Right lobe of liver (tissue), 6 donors: Measurements from ENCODE around the gene SYTL3. TPM values are rescaled to one million over a fixed set of nuclear protein-coding genes. Genes with fewer than 3 reads are reported as not detected.
A peak's percentile ranks its signal among the peaks of the same experiment; 100 is the strongest.

Experiments
- ATAC-seq, 4 donors: fragments of 200-7000 bp; cut with Tn5 transposase; one replicate each; pipeline ENCODE4 v1.9.1; 2020; ENCODE audit warnings: mild to moderate bottlenecking in 4 of 4, moderate library complexity in 4 of 4
- DNase-seq, 3 donors: peaks; one replicate each; pipeline ENCODE4 v3.0.0-alpha.2; 2020
- H3K27ac ChIP-seq, 3 donors: fragments of 200-600 bp; one replicate each; pipeline ENCODE4 v1.8.0; 2022
- H3K27me3 ChIP-seq, 2 donors: fragments of 200-600 bp; one replicate each; pipeline ENCODE4 v1.8.0; 2022
- H3K36me3 ChIP-seq, 4 donors: fragments of 200-600 bp; sonication (generic) in 1 of 4; one replicate each; pipeline versions ENCODE4 v1.5.1 to v1.8.0; 2017 to 2022; ENCODE audit warnings: control low read depth in 1 of 4
- H3K4me1 ChIP-seq, 4 donors: fragments of 200-600 bp; sonication (generic) in 1 of 4; one replicate each; pipeline versions ENCODE4 v1.5.1 to v1.8.0; 2017 to 2022; ENCODE audit warnings: control low read depth in 1 of 4
- H3K4me3 ChIP-seq, 3 donors: fragments of 200-600 bp; one replicate each; pipeline ENCODE4 v1.8.0; 2022
- H3K9me3 ChIP-seq, 4 donors: fragments of 200-600 bp; sonication (generic) in 1 of 4; one replicate each; pipeline versions ENCODE4 v1.5.1 to v1.8.0; 2017 to 2022; ENCODE audit warnings: control low read depth in 1 of 4
- POLR2A ChIP-seq: fragments of 450-650 bp; IDR thresholded peaks from one replicate; pipeline ENCODE4 v1.6.1; 2017; ENCODE audit warnings: antibody characterized with exemption, mild to moderate bottlenecking
- WGBS: methylation state at CpG from one replicate; pipeline ENCODE4 v1.1.6; 2018; ENCODE audit warnings: low coverage, low lambda C conversion rate; ENCODE audit not compliant: insufficient coverage; ENCODE audit errors: missing lambda C conversion rate; 5-methylcytosine and 5-hydroxymethylcytosine counted together
- intact Hi-C, 2 donors: fragments of 100-400 bp; cut with DNase I; formaldehyde crosslinking; loops; one replicate each; pipeline versions ENCODE4 v1.11.2 to v1.14.1; 2022
- total RNA-seq, 6 experiments: library from RNA; depleted of rRNA in 2 of 6; stranded (reverse); fragments of >200 nt in 2 of 6; fragmentation: NEBNext Ultra II Directional in 3 of 6; extraction: Animal tissue kit (Norgen Biotek cat#: 25700) in 3 of 6; gene quantifications; one replicate each; pipeline versions ENCODE4 v1.1.0 to v1.2.4, GENCODE V29; 2016 to 2023
- TF ChIP-seq, protein P1 (sequence below), 4 donors: fragments of 200-600 bp in 3 of 4; fragments of 450-650 bp in 1 of 4; IDR thresholded peaks; one replicate each; pipeline versions ENCODE4 v1.5.1 to v1.8.0; 2016 to 2022; ENCODE audit warnings: antibody characterized with exemption in 4 of 4, mild to moderate bottlenecking in 2 of 4
- donor health status: DM: no; HTN: yes; CAD: no.
- donor health status: DM: no; HTN: no; CAD: no.
- donor health status: DM: no; HTN: no; CAD: no.
- donor health status: DM: no; HTN: yes; CAD: no.
- donor health status: DM: no; HTN: yes; CAD: no.

The SYTL3 gene
- total RNA-seq, 6 experiments from 2014 or later = 0.66 to 1.7 (median 1.0) TPM

DNA sequence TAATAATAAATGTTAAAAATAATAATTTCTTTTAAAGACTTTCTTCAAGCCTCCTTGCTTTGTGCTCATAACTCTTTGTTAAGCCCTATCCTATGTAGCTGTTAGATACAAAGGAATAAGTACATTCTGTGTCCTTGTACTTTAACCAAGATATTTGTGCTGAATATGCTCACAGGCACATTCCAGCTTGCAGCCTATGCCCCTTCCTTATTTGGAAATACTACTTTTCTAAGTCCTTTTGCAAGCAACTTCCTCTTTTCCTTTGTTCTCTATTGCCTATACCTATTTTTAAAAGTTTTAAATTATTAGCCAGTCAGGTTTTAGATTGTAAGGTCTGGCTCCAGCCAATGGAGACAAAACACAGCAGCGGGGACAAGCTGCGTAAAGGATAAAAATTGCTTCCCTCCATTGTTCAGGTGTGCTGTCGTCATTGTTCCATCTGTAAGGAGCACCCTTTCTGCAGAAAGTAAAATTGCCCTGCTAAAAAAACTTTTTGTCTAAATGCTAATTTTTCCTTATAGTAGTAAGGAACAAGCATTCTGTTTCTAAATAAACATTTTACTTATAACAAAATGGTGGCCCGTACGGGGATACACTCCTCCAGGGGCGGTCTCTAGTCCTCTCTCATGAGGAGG, 80.2 kb downstream of the SYTL3 start:
- ATAC-seq (no peak), DNase-seq (no peak)
- WGBS = 74% methylated on average over 6 of the region's 6 CpGs
- no peak overlapping the region for H3K27ac ChIP-seq
- H3K4me1 ChIP-seq = no peaks in the 10 kb centered on the region
- H3K27me3 ChIP-seq = no peaks in the 10 kb centered on the region
- intact Hi-C loops = no loop called here
- H3K9me3 ChIP-seq = no peaks in the 10 kb centered on the region
- TF ChIP-seq, protein P1, sequence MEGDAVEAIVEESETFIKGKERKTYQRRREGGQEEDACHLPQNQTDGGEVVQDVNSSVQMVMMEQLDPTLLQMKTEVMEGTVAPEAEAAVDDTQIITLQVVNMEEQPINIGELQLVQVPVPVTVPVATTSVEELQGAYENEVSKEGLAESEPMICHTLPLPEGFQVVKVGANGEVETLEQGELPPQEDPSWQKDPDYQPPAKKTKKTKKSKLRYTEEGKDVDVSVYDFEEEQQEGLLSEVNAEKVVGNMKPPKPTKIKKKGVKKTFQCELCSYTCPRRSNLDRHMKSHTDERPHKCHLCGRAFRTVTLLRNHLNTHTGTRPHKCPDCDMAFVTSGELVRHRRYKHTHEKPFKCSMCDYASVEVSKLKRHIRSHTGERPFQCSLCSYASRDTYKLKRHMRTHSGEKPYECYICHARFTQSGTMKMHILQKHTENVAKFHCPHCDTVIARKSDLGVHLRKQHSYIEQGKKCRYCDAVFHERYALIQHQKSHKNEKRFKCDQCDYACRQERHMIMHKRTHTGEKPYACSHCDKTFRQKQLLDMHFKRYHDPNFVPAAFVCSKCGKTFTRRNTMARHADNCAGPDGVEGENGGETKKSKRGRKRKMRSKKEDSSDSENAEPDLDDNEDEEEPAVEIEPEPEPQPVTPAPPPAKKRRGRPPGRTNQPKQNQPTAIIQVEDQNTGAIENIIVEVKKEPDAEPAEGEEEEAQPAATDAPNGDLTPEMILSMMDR (IDR thresholded peaks at IDR 0.05) = no peak
- H3K4me3 ChIP-seq = no peak overlapping the region
- H3K36me3 ChIP-seq = no peaks in the 10 kb centered on the region

DNA sequence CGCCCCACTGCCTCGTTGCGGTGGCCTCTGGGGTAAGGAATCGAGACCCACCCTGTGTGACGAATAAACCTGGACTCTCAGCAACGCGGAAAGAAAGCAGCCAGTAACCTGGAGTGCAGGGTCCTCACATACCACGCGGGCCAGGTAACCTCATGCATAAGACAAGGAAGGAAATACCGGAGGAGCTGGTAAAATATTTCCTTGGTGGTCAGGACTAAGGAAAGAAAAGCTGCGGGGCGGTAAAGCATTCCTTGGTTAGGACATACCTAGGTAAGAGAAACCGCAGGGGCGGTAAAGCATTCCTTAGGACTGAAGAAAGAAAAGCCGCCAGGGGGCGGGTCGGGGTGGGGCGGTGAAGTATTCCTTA, 80.7 kb downstream of the SYTL3 start:
- Histone ChIP-seq H3K36me3 (no peaks in the 10 kb centered on the region), H3K4me3 (no peak overlapping the region), H3K27ac (no peak overlapping the region), H3K9me3 (no peaks in the 10 kb centered on the region), H3K27me3 (no peaks in the 10 kb centered on the region), H3K4me1 (no peaks in the 10 kb centered on the region)
- TF ChIP-seq, protein P1 (IDR thresholded peaks at IDR 0.05) = no peak
- no peak for TF ChIP-seq POLR2A
- no peak for ATAC-seq
- no peak for DNase-seq
- 88% methylated on average over 16 of the region's 18 CpGs for WGBS
- intact Hi-C loops = no loop called here

DNA sequence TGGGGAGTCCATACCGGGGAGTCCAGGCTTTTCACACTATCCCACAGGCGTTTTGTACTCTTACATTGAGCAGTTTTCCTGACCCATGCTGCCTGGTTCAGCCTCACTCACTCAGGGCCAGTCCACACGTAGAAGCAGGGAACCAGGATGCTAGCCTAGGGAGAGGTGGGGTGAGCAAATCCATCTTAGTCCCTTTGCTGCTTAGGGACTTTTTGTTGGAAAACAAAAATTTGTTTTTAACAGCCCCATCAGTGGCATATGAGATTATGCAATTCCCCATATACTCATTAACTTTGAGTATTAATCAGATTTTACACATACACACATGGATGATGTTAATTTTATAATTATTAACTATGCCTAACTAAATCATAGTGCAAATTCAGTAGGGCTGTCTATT, 85.2 kb downstream of the SYTL3 start:
- DNase-seq = no peak
- ATAC-seq = no peak
- Histone ChIP-seq H3K4me3 (no peak overlapping the region), H3K27ac (no peak overlapping the region), H3K36me3 (no peaks in the 10 kb centered on the region), H3K9me3 (no peaks in the 10 kb centered on the region), H3K4me1 (peaks cover 0 to 15% (median 2%) of the 10 kb centered on the region in 4 donors), H3K27me3 (no peaks in the 10 kb centered on the region)
- TF ChIP-seq, protein P1 (IDR thresholded peaks at IDR 0.05) = no peak
- no peak for TF ChIP-seq POLR2A
- WGBS = 75% methylated on average over 1 of the region's 3 CpGs
- intact Hi-C loops = no loop called here

DNA sequence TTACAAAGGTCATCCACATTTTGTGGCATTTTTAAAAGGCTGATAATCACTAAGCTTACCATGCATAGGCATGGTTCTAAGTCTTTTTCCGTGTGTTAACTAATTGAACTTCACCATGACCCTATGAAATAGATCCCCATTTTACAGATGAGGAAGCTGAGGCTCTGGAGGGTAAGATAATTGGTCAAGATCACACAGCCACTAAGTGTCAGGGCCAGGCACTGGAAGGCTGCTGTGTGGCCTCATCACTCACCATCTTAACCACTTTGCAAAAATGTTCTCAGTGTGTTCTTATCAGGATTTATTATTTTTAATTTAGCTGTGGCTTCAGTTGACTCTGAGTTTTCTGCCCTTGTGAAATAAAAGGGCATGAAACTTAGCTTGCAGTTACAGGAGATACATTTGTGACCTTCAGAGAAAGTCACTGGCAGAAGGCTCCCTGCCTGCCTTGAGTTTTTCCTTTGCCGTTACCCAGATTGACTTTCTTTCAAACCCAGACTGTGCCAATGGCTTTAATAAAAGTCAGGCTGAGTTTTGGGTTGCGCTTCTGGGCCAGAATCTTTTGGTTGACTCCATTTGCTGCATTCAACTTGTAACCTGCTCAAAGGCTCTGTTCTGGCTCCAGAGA, 87.3 kb downstream of the SYTL3 start:
- no peak for ATAC-seq
- DNase-seq = no peak
- intact Hi-C loops = no loop called here
- WGBS = 86% methylated on average over 3 of the region's 3 CpGs
- Histone ChIP-seq H3K4me3 (no peak overlapping the region), H3K27ac (peak overlapping the region in 1 of 3 donors; percentile 31), H3K4me1 (peaks cover 0 to 15% (median 2%) of the 10 kb centered on the region in 4 donors), H3K9me3 (no peaks in the 10 kb centered on the region), H3K36me3 (no peaks in the 10 kb centered on the region), H3K27me3 (no peaks in the 10 kb centered on the region)
- TF ChIP-seq, protein P1 (IDR thresholded peaks at IDR 0.05) = no peak
- no peak for TF ChIP-seq POLR2A
